Ramos (cell line): ENCODE data around the gene COL1A1.

Experiments used
- in situ Hi-C: fragments of 300-500 bp; cut with MboI; formaldehyde crosslinking; loops from one replicate; pipeline ENCODE4 v1.14.3; 2022; ENCODE audit warnings: low sequenced_read_pairs; ENCODE audit not compliant: unreplicated experiment

Gene COL1A1

DNA sequence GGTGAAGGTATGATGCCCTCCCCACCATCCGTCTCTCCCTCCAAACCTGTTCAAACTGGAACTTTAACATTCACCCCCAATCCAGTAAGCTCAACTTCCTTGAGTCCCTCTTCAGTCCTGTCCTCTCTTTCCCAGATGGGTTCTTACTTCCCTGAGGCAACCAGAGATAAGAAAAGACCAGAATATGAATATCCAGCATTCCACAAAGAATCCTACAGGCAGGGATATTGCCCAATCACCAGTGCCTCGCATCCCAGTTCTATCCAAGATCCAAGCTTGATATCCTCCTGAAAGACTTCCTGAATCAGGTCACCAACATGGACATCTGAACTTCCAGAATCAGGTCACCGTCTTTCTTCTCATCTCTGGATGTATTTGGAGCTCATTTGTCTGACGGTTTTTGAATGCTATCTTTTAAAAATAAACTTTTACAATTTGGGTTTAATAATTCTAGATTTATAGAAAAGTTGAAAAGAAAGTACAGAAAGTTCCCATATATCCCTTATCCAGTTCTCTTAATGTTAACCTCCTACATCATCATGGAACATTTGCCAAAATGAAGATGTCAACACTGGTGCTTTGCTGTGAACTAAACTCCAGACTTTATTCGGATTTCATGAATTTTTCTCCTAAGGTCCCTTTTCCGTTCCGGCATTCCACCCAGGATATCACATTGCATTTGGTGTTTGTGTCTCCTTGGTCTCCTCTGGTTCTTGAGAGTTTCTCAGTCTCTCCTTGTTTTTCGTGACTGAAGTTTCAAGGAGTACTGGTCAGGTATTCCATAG is 13.7 kb upstream of the COL1A1 start:
- in situ Hi-C loops = no loop called here

DNA sequence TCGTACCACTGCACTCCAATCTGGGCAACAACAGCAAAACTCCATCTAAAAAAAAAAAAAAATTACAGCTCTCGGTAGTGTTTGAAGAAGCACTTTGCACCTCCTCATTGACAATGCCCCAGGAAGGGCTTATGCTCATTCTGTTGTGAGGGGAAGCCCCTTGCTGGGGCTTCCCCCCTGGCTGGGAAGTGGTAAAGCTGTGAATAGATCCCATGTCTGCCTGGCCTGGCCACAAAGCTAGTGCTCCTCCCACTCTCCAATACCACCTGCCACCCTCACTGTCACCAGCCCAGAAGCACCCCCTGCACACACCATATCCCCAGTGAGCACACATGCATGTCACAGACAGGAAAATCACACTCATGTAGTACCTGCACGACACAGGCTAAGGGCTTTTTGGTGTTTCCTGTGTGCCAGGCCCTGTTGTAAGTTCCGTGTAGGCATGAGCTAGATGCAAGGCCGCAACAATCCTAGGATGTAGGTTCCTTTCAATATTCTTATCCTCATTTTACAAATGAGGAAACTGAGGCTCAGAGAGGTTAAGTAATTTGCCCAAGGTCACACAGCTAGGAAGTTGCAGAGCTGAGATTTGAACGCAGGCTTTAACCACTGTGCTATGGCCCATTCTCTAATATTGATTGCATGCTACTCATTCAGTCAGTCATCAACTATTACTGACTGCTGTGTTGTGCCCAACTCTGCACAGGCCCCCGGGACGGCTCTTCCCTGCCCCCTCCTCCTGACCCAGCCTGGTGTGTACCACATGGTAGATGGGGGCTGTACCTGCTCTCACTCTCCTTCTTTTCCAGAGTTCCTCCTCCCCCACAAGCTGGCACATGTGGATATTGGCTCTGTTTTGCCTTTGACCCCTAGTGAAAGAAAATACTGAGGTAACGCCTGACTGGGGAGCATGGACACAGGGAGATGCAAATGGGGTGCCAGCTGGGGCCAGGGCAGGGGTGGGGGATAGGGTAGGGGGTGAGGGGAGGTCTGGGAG is 11.9 kb upstream of the COL1A1 start:
- in situ Hi-C loops = no loop called here

DNA sequence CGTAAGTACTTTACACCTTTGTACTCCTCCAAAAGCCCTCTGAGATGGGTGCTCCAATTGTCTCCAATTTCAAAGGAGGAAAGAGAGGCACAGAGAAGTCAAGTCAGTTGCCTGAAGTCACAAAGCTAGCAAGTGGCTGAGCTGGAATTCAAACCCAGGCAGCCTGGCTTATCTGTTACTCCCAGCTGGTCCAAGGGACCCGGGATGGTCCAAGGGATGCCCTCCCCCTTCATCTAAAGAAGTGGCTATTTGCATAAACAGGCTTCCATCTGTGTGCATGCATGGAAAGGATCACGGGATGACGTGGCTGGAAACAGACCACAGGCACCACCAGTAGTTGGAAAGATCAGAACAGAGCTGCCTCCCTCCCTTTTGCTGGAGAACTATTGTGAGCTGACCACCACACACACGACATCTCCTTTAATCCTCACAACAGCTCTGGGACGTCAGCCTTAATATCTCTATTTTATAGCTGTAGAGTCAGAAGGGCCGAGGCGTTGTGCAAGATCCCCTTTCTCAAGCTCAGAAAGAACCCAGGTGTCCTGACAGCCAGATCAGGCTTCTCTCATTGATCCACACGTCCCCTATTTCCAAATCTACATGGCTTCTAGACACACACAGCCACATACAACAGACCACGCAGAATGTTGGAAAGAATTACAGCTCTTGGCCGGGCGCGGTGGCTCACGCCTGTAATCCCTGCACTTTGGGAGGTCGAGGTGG is 10.9 kb upstream of the COL1A1 start:
- in situ Hi-C loops = no loop called here

DNA sequence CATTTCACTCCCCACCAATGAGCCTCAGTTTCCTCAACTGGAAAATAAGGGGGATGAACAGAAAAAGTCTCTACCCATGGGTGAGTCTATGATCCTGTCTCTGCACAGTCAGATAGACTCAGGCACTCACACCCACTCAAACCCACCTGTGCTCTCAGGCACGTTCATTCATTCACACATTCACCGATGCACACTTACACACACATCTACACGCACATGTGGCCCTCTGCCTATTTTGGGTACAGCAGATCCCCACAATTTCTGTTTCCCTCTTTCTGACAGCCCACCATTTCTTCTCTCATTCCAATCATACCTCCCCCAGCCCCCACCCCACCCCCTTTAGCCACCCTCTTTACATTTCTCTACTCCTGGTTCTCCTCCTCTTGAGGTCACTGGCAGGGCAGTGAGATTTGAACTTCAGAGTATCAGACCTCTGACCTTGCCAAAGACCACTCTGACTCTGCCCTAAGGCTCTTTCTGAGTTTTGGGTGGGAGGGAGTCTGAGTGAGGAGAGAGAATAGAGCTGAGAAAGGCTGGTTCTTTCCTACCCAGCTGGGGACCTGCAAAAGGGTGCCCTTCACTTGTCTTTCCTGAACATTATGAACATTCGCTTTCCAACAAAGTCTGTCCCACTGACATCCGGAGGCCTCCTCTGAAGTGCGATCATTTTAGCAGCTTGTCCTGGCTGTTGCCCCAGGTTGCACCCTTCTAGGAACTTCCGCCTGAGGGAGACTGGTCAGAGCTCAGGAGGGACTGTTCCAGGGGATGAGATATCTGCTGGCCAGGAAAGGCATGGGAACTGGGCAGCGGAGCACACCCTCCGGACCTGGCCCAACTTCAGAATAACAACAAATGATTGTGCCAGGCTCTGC is 10.1 kb upstream of the COL1A1 start:
- in situ Hi-C loops = no loop called here

GRCh38 chr17:50210240-50211225 is 9.1 kb upstream of the COL1A1 start:
- in situ Hi-C loops = no loop called here

DNA sequence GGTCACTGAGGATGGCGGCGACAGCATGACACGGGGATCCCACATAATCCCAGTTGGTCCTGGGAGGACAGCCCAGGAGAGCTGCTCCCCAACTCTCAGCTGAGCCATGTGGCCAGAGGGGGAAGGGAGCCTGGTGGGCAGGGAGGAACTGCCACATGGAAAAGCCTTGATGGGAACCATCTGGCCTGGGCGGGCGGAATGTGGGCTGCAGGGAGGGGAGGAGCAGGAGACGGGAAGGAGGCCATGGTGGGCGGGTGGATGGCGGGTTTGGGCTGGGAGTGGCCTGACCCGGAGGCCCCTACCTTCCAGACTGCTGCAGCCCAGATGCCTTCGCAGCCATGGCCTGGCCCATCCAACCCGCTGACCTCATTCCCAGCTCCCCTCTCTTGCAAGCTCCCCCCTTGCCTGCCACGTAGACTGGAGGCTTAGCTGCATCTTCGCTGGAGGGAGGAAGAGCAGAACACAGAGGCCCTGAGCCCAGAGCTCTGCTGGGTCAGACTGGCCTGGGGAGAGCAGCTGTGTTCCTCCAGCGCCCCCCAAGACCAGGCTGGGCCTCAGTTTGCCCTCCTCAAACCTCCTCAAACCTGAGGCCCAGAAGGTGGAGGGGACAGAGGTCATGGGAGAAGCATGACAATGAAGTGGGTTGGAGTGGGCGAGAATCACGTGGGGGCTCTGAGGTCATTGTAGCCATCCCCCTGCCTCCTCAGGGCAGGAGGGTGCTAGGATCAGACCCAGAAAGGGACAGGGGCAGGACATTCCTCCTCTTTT is 8.2 kb upstream of the COL1A1 start:
- in situ Hi-C loops = loop anchor here (10.0 kb wide), 1 partner anchor 85 kb away; no protein-coding TSS in a partner anchor

- in situ Hi-C loops = loop anchor here (10.0 kb wide), 1 partner anchor 86 kb away; no protein-coding TSS in a partner anchor
Measured at GRCh38 chr17:50209133-50209471, 7.7 kb upstream of the COL1A1 start.

- in situ Hi-C loops = loop anchor here (10.0 kb wide), 1 partner anchor 86 kb away; no protein-coding TSS in a partner anchor
Measured at GRCh38 chr17:50208611-50209061, 7.2 kb upstream of the COL1A1 start.

DNA sequence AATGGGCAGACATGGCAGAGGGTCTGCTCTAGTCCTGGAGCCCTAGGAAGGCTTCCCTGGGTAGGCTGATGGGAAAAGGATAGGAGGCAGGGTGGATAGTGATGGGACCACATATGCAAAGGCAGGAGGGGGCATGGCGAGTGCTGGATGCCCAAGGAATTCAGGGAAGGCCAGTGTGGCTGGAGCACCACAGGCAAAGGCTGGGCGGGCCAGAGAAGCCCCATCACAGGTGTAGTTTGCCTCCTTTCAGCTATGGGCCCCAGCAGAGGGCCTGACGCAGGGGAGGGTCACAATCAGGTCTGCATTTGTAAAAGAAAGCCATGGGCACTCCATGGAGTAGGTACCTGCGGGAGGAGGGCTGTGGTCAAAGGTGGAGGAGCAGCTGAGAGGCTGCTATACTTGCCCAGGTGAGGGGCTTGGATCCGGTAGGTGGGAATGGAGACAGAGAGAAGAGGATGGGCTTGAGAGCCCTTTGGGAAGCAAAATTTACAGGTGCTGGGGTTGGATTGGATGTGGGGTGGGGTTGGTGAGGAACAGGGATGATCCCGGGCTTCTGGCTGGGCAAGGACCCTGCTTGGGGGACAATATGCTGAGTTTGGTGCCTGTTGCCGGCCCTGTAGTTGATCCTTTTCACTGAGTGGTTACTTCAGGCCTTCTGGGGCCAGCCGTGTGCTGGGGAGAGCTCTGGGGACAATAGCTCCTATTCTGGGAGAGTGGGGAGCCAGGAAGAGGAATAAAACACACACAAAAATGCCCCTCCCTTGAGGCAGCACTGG is 6.5 kb upstream of the COL1A1 start:
- in situ Hi-C loops = loop anchor here (10.0 kb wide), 1 partner anchor 87 kb away; no protein-coding TSS in a partner anchor

GRCh38 chr17:50207315-50207714 is 5.9 kb upstream of the COL1A1 start:
- in situ Hi-C loops = loop anchor here (10.0 kb wide), 1 partner anchor 87 kb away; no protein-coding TSS in a partner anchor

DNA sequence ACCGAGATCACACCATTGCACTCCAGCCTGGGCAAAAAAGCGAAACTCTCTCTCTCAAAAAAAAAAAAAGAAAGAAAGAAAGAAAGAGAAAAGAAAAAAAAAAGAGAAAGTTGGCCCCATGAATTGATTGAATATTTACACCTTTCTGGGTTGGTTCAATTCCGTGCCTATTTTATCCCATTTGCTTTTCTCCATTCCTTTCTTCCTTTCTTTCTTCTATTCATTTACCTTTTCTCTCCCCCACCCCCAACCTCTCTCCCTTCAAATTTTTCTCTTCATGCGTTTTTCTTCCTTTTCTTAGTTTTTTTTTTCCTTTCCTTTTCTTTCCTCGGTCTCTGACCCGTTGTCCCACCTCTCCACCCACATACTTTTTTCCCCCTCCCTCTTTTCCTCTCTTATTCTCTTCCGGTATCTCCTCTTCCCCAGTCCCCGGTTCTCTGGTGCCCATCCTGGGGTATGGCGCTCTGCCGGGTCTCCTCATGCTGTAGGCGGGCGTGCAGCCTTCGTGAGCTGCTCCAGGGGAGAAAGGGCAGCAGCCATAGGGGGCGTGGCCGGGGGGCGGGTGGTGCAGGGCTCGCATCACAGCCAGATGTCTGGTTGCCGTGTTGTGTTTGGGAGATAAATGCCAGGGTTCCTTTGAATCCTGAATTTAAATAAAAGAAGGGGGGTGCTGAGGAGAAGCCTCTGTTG is 5.3 kb upstream of the COL1A1 start:
- in situ Hi-C loops = loop anchor here (10.0 kb wide), 1 partner anchor 88 kb away; no protein-coding TSS in a partner anchor

- in situ Hi-C loops = loop anchor here (10.0 kb wide), 1 partner anchor 89 kb away; no protein-coding TSS in a partner anchor
Measured at GRCh38 chr17:50205963-50206505, 4.6 kb upstream of the COL1A1 start.

DNA sequence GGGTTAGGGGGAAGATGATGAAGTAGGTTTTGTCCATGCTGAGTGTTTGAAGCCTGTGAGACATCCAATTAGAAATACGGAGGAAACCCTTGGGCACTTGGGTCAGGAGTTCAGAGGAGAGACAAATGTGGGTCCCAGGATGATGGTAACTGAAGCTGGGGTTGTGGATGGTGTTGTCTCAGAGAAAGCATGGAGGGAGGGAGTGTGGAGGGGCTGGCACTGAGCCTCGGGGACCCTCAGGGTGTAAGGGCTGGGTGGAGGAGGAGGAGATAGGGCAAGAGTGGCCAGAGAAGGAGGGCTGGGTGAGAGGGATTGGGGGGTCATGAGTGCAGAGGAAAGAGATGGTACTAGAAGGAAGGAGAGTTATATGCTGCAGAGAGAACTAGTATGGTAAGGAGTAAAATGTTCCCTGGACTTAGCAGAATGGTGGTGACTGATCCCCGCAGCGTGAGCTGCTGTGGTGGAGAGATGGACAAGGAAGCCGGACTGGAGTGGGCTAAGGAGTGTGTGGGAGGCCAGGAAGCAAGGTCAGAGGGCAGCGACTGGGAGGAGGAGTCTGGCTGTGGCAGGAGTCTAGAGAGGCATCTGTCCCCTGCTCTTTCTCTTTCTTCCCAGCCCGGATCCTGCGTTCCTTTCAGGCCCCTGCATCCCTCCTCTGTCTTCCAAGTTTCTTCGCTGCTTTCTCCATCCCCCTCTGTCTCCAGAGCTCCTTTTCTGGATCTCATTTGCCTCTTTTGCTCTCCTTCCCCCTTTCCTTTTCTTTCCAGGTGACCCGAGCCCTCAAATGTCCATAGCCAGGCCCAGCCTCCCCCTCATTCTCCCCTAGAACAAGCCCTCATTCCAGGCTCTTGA is 3.9 kb upstream of the COL1A1 start:
- in situ Hi-C loops = loop anchor here (10.0 kb wide), 1 partner anchor 89 kb away; no protein-coding TSS in a partner anchor

DNA sequence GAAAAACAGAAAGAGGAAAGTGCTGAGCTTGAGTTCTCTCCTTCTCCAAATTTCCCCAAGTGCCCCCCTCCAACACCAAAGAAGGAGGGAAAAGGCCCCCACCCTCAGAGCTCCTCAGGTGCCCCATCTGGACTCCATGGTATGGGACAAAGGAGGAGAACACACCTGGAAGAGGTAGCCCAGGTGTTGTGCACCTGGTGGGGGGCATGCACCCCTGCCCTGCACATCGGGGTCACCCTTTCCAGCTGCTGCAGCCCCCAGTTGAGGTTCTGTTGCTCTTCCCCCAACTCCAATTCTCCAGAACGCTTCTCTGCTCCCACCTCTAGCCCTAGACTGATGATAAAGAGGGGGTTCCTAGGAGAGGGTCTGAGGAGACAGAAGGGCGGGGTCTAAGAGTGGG is 3.0 kb upstream of the COL1A1 start:
- in situ Hi-C loops = loop anchor here (10.0 kb wide), 1 partner anchor 90 kb away; no protein-coding TSS in a partner anchor
